Neural cell (in vitro differentiated cells): Measurements from ENCODE around the gene CSNK1A1L. TPM values are rescaled to one million over a fixed set of nuclear protein-coding genes. Genes with fewer than 3 reads are reported as not detected.

Source experiments
- H2AFZ ChIP-seq: fragments of 200-600, 300-800 bp; sonication (generic), shearing (Covaris generic); 2 replicates; pipeline ENCODE4 v1.6.0; 2014; ENCODE audit warnings: low read depth, mild to moderate bottlenecking, antibody characterized with exemption, low read length, moderate library complexity
- H3F3A ChIP-seq: fragments of 200-600 bp; shearing (Covaris generic); 2 replicates; pipeline ENCODE4 v1.6.1; 2016; ENCODE audit warnings: mild to moderate bottlenecking, moderate library complexity, mixed read lengths, antibody characterized with exemption, low read length; ENCODE audit not compliant: insufficient read depth, poor library complexity, severe bottlenecking
- H3K27ac ChIP-seq: fragments of 200-600, 300-800 bp; sonication (generic), shearing (Covaris generic); 2 replicates; pipeline ENCODE4 v1.5.1; 2014; ENCODE audit warnings: mild to moderate bottlenecking, low read length, moderate library complexity
- H3K27me3 ChIP-seq: fragments of 300-800, 200-600 bp; sonication (generic), shearing (Covaris generic); 2 replicates; pipeline ENCODE4 v1.6.0; 2014; ENCODE audit warnings: mild to moderate bottlenecking, low read depth, low read length, moderate library complexity; ENCODE audit not compliant: insufficient read depth
- H3K36me3 ChIP-seq: fragments of 300-800, 200-600 bp; sonication (generic), shearing (Covaris generic); 2 replicates; pipeline ENCODE4 v1.5.1; 2014; ENCODE audit warnings: mild to moderate bottlenecking, antibody characterized with exemption, low read length, moderate library complexity; ENCODE audit not compliant: insufficient read depth
- H3K4me2 ChIP-seq: fragments of 300-800, 200-600 bp; sonication (generic), shearing (Covaris generic); 2 replicates; pipeline ENCODE4 v1.6.0; 2014; ENCODE audit warnings: mild to moderate bottlenecking, low read length
- H3K4me3 ChIP-seq: fragments of 300-800, 200-600 bp; sonication (generic), shearing (Covaris generic); 2 replicates; pipeline ENCODE4 v1.5.1; 2014; ENCODE audit warnings: mild to moderate bottlenecking, low read length, moderate library complexity
- H3K79me2 ChIP-seq: fragments of 200-600 bp; shearing (Covaris generic); replicated peaks from 2 replicates; pipeline ENCODE4 v1.6.0; 2014; ENCODE audit warnings: mild to moderate bottlenecking, low read length, moderate library complexity; ENCODE audit not compliant: insufficient read depth
- H3K9ac ChIP-seq: fragments of 300-800, 200-600 bp; sonication (generic), shearing (Covaris generic); 2 replicates; pipeline ENCODE4 v1.6.1; 2016; ENCODE audit warnings: mild to moderate bottlenecking, low read length, mixed read lengths
- H3K9me2 ChIP-seq: fragments of 200-600 bp; shearing (Covaris generic); 2 replicates; pipeline ENCODE4 v1.6.1; 2016; ENCODE audit warnings: mild to moderate bottlenecking, low read length, mixed read lengths; ENCODE audit not compliant: insufficient read depth
- H3K9me3 ChIP-seq: fragments of 200-600, 300-800 bp; sonication (generic), shearing (Covaris generic); 2 replicates; pipeline ENCODE4 v1.6.1; 2016; ENCODE audit warnings: mild to moderate bottlenecking, mixed run types, low read length, moderate library complexity, mixed read lengths
- H4K20me1 ChIP-seq: fragments of 200-600 bp; shearing (Covaris generic); 2 replicates; pipeline ENCODE4 v1.6.1; 2016; ENCODE audit warnings: mild to moderate bottlenecking, mixed run types; ENCODE audit not compliant: insufficient read depth
- EP300 ChIP-seq: fragments of 450-650 bp; conservative IDR thresholded peaks from 2 replicates; pipeline ENCODE4 v1.6.1; 2014; ENCODE audit warnings: antibody characterized with exemption, mild to moderate bottlenecking, moderate library complexity; ENCODE audit not compliant: poor library complexity, severe bottlenecking
- EZH2 ChIP-seq: fragments of 200-600, 300-800 bp; shearing (Covaris generic), sonication (generic); IDR thresholded peaks from 2 replicates; pipeline ENCODE4 v1.6.1; 2014; ENCODE audit warnings: antibody characterized with exemption, low read length, borderline replicate concordance, mild to moderate bottlenecking; ENCODE audit not compliant: insufficient read depth, poor library complexity, severe bottlenecking
- MXI1 ChIP-seq: fragments of 450-650 bp; conservative IDR thresholded peaks from 2 replicates; pipeline ENCODE4 v1.6.1; 2014; ENCODE audit warnings: antibody characterized with exemption, mild to moderate bottlenecking; ENCODE audit not compliant: poor library complexity, severe bottlenecking
- POLR2AphosphoS5 ChIP-seq: IDR thresholded peaks from 2 replicates; pipeline ENCODE4 v1.6.1; 2012
- RAD21 ChIP-seq: fragments of 450-650 bp; conservative IDR thresholded peaks from 2 replicates; pipeline ENCODE4 v1.6.1; 2014; ENCODE audit warnings: antibody characterized with exemption, mild to moderate bottlenecking, moderate library complexity
- SMC3 ChIP-seq: fragments of 450-650 bp; conservative IDR thresholded peaks from 2 replicates; pipeline ENCODE4 v1.6.1; 2014; ENCODE audit warnings: antibody characterized with exemption, mild to moderate bottlenecking, moderate library complexity; ENCODE audit not compliant: poor library complexity
- TAF1 ChIP-seq: IDR thresholded peaks from 2 replicates; pipeline ENCODE4 v1.6.1; 2012; ENCODE audit warnings: low read depth
- polyA plus RNA-seq: library from polyadenylated mRNA; depleted of rRNA; stranded (reverse); fragments of >200 nt; gene quantifications from 2 replicates; pipeline ENCODE4 v1.2.3, GENCODE V29; 2014
- TF ChIP-seq, protein P1 (sequence below): IDR thresholded peaks from 2 replicates; pipeline ENCODE4 v1.6.1; 2012; ENCODE audit warnings: borderline replicate concordance
- TF ChIP-seq, protein P2 (sequence below): fragments of 450-650 bp; IDR thresholded peaks from 2 replicates; pipeline ENCODE4 v1.5.1; 2014; ENCODE audit warnings: antibody characterized with exemption, mild to moderate bottlenecking, moderate library complexity; ENCODE audit not compliant: poor library complexity, severe bottlenecking

The CSNK1A1L gene
- polyA plus RNA-seq, 1 donor from 2014 or later = not detected

- TF ChIP-seq, protein P1, sequence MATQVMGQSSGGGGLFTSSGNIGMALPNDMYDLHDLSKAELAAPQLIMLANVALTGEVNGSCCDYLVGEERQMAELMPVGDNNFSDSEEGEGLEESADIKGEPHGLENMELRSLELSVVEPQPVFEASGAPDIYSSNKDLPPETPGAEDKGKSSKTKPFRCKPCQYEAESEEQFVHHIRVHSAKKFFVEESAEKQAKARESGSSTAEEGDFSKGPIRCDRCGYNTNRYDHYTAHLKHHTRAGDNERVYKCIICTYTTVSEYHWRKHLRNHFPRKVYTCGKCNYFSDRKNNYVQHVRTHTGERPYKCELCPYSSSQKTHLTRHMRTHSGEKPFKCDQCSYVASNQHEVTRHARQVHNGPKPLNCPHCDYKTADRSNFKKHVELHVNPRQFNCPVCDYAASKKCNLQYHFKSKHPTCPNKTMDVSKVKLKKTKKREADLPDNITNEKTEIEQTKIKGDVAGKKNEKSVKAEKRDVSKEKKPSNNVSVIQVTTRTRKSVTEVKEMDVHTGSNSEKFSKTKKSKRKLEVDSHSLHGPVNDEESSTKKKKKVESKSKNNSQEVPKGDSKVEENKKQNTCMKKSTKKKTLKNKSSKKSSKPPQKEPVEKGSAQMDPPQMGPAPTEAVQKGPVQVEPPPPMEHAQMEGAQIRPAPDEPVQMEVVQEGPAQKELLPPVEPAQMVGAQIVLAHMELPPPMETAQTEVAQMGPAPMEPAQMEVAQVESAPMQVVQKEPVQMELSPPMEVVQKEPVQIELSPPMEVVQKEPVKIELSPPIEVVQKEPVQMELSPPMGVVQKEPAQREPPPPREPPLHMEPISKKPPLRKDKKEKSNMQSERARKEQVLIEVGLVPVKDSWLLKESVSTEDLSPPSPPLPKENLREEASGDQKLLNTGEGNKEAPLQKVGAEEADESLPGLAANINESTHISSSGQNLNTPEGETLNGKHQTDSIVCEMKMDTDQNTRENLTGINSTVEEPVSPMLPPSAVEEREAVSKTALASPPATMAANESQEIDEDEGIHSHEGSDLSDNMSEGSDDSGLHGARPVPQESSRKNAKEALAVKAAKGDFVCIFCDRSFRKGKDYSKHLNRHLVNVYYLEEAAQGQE = no peak
These were observed 30.8 kb downstream of the CSNK1A1L start (continued) for GRCh38 chr13:37074703-37075102.

- H4K20me1 ChIP-seq = no peaks in the 10 kb centered on the region
- no peaks in the 10 kb centered on the region for H3K9me3 ChIP-seq
- no peaks in the 10 kb centered on the region for H3K36me3 ChIP-seq
- H3F3A ChIP-seq = no peaks in the 10 kb centered on the region
- H2AFZ ChIP-seq = no peak overlapping the region
- no peak for TF ChIP-seq SMC3
- TF ChIP-seq, protein P1 = no peak
- no peak overlapping the region for H3K4me3 ChIP-seq
- H3K27me3 ChIP-seq = no peaks in the 10 kb centered on the region
- H3K9me2 ChIP-seq = no peaks in the 10 kb centered on the region
- H3K9ac ChIP-seq = no peak overlapping the region
- no peaks in the 10 kb centered on the region for H3K79me2 ChIP-seq
- H3K27ac ChIP-seq = no peak overlapping the region
- no peak overlapping the region for H3K4me2 ChIP-seq
These were observed 33.4 kb downstream of the CSNK1A1L start for GRCh38 chr13:37072024-37072423.

- Histone ChIP-seq H3K27me3 (no peaks in the 10 kb centered on the region), H2AFZ (no peak overlapping the region), H3K36me3 (no peaks in the 10 kb centered on the region), H3K79me2 (no peaks in the 10 kb centered on the region), H3K9ac (no peak overlapping the region), H3F3A (no peaks in the 10 kb centered on the region), H3K9me3 (no peaks in the 10 kb centered on the region), H4K20me1 (no peaks in the 10 kb centered on the region), H3K27ac (no peak overlapping the region), H3K4me2 (no peak overlapping the region), H3K9me2 (no peaks in the 10 kb centered on the region), H3K4me3 (no peak overlapping the region)
- no peak for TF ChIP-seq TAF1
- TF ChIP-seq, protein P1 = no peak
- no peak for TF ChIP-seq EP300
- TF ChIP-seq RAD21 = no peak
- TF ChIP-seq POLR2AphosphoS5 = no peak
- no peak for TF ChIP-seq EZH2
- TF ChIP-seq MXI1 = no peak
- TF ChIP-seq, protein P2, sequence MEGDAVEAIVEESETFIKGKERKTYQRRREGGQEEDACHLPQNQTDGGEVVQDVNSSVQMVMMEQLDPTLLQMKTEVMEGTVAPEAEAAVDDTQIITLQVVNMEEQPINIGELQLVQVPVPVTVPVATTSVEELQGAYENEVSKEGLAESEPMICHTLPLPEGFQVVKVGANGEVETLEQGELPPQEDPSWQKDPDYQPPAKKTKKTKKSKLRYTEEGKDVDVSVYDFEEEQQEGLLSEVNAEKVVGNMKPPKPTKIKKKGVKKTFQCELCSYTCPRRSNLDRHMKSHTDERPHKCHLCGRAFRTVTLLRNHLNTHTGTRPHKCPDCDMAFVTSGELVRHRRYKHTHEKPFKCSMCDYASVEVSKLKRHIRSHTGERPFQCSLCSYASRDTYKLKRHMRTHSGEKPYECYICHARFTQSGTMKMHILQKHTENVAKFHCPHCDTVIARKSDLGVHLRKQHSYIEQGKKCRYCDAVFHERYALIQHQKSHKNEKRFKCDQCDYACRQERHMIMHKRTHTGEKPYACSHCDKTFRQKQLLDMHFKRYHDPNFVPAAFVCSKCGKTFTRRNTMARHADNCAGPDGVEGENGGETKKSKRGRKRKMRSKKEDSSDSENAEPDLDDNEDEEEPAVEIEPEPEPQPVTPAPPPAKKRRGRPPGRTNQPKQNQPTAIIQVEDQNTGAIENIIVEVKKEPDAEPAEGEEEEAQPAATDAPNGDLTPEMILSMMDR = no peak
- no peak for TF ChIP-seq SMC3
These were observed 34.5 kb downstream of the CSNK1A1L start for GRCh38 chr13:37070956-37071355.
